ENCODE data around the gene NR1H2. TPM values are rescaled to one million over a fixed set of nuclear protein-coding genes. Genes with fewer than 3 reads are reported as not detected.

The NR1H2 gene
- total and polyA plus RNA-seq, 5 donors from 2014 or later = 60.3 to 213 (median 74.9) TPM

- Histone ChIP-seq H3K27ac (ENCODE audit: insufficient read depth, low read length, poor library complexity, severe bottlenecking) (no peak overlapping the region), H3K4me3 (ENCODE audit: low read depth, low read length) (no peak overlapping the region), H3K4me1 (ENCODE audit: control insufficient read depth, insufficient read depth, low read length, poor library complexity, severe bottlenecking) (no peaks in the 10 kb centered on the region), H3K9me3 (ENCODE audit: control insufficient read depth in 2 of 2, low read length in 2 of 2) (no peaks in the 10 kb centered on the region), H3K36me3 (ENCODE audit: control insufficient read depth, insufficient read depth, low read length) (peaks cover 4% of the 10 kb centered on the region), H3K27me3 (ENCODE audit: control insufficient read depth, insufficient read depth, low read length) (no peaks in the 10 kb centered on the region)
- peaks cover 0 to 2% (median 0%) of the 10 kb centered on the region in 4 donors for H3K4me1 Mint-ChIP-seq
- no peaks in the 10 kb centered on the region for H3K27me3 Mint-ChIP-seq
- H3K36me3 Mint-ChIP-seq = peaks cover 17% of the 10 kb centered on the region
- H3K4me3 Mint-ChIP-seq = no peak overlapping the region
- H3K9me3 Mint-ChIP-seq = no peaks in the 10 kb centered on the region
- no peak for DNase-seq
- no peak for ATAC-seq (ENCODE audit: low read depth in 2 of 2)
- no peak overlapping the region for H3K27ac Mint-ChIP-seq
Measured at GRCh38 chr19:50401605-50402450, 25.6 kb downstream of the NR1H2 start.

DNA sequence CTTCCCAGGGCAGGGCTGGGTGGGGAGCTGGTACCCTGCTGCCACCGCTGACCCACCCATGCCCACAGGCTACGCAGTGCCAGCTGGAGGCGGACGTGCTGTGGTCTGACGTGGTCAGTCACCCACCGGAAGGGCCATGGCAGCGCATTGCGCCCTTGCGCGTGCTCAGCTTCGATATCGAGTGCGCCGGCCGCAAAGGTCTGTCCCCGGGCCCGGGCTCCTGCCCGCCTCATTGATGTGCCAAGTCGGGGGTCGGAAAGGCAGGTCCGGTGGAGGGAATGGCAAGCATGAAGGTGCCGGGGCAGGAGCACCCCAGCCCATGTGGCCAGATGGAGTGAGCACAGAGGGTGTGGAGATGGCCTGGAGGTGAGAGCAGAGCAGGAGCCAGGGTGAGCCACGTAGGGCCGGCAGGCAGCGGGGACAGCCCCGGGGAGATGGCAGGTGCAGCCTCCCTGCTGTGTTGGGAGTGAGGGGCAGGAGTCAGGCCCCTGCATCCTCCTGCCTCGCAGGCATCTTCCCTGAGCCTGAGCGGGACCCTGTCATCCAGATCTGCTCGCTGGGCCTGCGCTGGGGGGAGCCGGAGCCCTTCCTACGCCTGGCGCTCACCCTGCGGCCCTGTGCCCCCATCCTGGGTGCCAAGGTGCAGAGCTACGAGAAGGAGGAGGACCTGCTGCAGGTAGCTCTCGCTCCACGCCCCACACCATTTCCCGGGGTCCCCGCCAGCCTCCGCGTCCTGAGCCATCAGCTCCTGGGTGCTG, 26.5 kb downstream of the NR1H2 start:
- no peak overlapping the region for H3K4me3 ChIP-seq (ENCODE audit: low read depth, low read length)
- Mint-ChIP-seq H3K27ac (no peak overlapping the region), H3K9me3 (no peaks in the 10 kb centered on the region), H3K27me3 (no peaks in the 10 kb centered on the region), H3K4me3 (no peak overlapping the region), H3K4me1 (peaks cover 0 to 2% (median 0%) of the 10 kb centered on the region in 4 donors), H3K36me3 (peaks cover 15% of the 10 kb centered on the region)
- no peaks in the 10 kb centered on the region for H3K4me1 ChIP-seq (ENCODE audit: control insufficient read depth, insufficient read depth, low read length, poor library complexity, severe bottlenecking)
- peaks cover 4% of the 10 kb centered on the region for H3K36me3 ChIP-seq (ENCODE audit: control insufficient read depth, insufficient read depth, low read length)
- no peaks in the 10 kb centered on the region for H3K9me3 ChIP-seq (ENCODE audit: control insufficient read depth in 2 of 2, low read length in 2 of 2)
- ATAC-seq (ENCODE audit: low read depth in 2 of 2) (no peak), DNase-seq (no peak)
- no peak overlapping the region for H3K27ac ChIP-seq (ENCODE audit: insufficient read depth, low read length, poor library complexity, severe bottlenecking)
- no peaks in the 10 kb centered on the region for H3K27me3 ChIP-seq (ENCODE audit: control insufficient read depth, insufficient read depth, low read length)

DNA sequence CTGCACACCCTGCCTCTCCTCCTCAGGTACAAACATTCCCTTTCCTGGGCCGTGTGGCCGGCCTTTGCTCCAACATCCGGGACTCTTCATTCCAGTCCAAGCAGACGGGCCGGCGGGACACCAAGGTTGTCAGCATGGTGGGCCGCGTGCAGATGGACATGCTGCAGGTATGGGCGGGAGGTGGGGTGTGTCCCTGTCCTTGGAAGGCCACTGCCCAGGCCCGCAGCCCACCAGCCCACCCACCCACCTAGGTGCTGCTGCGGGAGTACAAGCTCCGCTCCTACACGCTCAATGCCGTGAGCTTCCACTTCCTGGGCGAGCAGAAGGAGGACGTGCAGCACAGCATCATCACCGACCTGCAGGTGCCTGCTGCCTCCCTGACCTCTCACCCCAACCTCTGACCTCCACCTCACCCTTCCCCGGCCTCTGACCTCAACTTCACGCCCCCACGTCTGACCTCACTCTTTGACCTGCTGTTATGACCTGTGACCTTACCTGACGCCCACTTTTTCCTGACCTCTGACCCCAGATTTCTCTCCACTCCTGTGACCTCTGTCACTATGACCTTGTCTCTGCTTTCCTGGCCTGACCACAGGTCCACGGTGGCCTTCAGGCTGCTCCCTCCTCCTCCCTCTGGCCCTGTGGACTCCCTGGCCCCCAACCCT, 30.0 kb downstream of the NR1H2 start:
- Histone ChIP-seq H3K36me3 (ENCODE audit: control insufficient read depth, insufficient read depth, low read length) (peaks cover 4% of the 10 kb centered on the region), H3K4me1 (ENCODE audit: control insufficient read depth, insufficient read depth, low read length, poor library complexity, severe bottlenecking) (no peaks in the 10 kb centered on the region), H3K27ac (ENCODE audit: insufficient read depth, low read length, poor library complexity, severe bottlenecking) (no peak overlapping the region), H3K9me3 (ENCODE audit: control insufficient read depth in 2 of 2, low read length in 2 of 2) (no peaks in the 10 kb centered on the region), H3K27me3 (ENCODE audit: control insufficient read depth, insufficient read depth, low read length) (no peaks in the 10 kb centered on the region), H3K4me3 (ENCODE audit: low read depth, low read length) (no peak overlapping the region)
- Mint-ChIP-seq H3K27me3 (no peaks in the 10 kb centered on the region), H3K9me3 (no peaks in the 10 kb centered on the region), H3K27ac (peak overlapping the region in 1 of 3 donors; percentile 91), H3K36me3 (peaks cover 12% of the 10 kb centered on the region), H3K4me3 (no peak overlapping the region), H3K4me1 (peaks cover 0 to 2% (median 0%) of the 10 kb centered on the region in 4 donors)
- ATAC-seq (ENCODE audit: low read depth in 2 of 2) (peak in 1 of 2 donors; percentile 28), DNase-seq (no peak)

DNA sequence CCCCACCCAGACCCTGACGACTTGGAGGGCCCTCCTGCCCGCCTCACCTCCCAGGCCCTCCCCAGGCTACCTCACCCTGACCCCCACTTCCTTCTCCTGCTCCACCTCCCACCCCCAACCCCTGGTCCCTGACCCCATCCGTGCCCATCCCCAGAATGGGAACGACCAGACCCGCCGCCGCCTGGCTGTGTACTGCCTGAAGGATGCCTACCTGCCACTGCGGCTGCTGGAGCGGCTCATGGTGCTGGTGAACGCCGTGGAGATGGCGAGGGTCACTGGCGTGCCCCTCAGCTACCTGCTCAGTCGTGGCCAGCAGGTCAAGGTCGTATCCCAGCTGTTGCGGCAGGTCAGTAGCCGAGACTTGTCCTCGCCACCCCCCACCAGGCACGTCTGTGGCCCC, 30.6 kb downstream of the NR1H2 start:
- H3K27ac Mint-ChIP-seq = peak overlapping the region in 1 of 3 donors; percentile 91
- no peak overlapping the region for H3K27ac ChIP-seq (ENCODE audit: insufficient read depth, low read length, poor library complexity, severe bottlenecking)
- H3K4me3 Mint-ChIP-seq = no peak overlapping the region
- H3K9me3 ChIP-seq (ENCODE audit: control insufficient read depth in 2 of 2, low read length in 2 of 2) = no peaks in the 10 kb centered on the region
- peaks cover 0 to 2% (median 0%) of the 10 kb centered on the region in 4 donors for H3K4me1 Mint-ChIP-seq
- peaks cover 12% of the 10 kb centered on the region for H3K36me3 Mint-ChIP-seq
- no peaks in the 10 kb centered on the region for H3K27me3 ChIP-seq (ENCODE audit: control insufficient read depth, insufficient read depth, low read length)
- ATAC-seq (ENCODE audit: low read depth in 2 of 2) = no peak
- DNase-seq = no peak
- H3K9me3 Mint-ChIP-seq = no peaks in the 10 kb centered on the region
- peaks cover 4% of the 10 kb centered on the region for H3K36me3 ChIP-seq (ENCODE audit: control insufficient read depth, insufficient read depth, low read length)
- H3K27me3 Mint-ChIP-seq = no peaks in the 10 kb centered on the region
- no peak overlapping the region for H3K4me3 ChIP-seq (ENCODE audit: low read depth, low read length)
- no peaks in the 10 kb centered on the region for H3K4me1 ChIP-seq (ENCODE audit: control insufficient read depth, insufficient read depth, low read length, poor library complexity, severe bottlenecking)

DNA sequence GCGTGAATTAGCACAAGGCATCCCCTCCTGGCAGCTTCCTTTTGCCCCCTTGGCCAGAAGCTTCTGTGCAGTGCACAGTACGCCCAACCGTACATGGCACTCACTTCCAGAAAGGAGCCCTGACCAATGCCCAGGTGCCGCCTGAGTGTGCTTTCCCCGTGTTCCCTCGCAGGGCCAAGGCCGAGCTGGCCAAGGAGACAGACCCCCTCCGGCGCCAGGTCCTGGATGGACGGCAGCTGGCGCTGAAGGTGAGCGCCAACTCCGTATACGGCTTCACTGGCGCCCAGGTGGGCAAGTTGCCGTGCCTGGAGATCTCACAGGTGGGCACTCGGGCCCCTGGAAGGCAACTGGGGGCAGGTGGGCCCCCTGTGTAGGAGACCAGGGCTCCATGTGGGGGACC, 33.1 kb downstream of the NR1H2 start:
- H3K4me3 ChIP-seq (ENCODE audit: low read depth, low read length) = no peak overlapping the region
- no peak overlapping the region for H3K27ac Mint-ChIP-seq
- H3K4me1 ChIP-seq (ENCODE audit: control insufficient read depth, insufficient read depth, low read length, poor library complexity, severe bottlenecking) = no peaks in the 10 kb centered on the region
- H3K27me3 Mint-ChIP-seq = no peaks in the 10 kb centered on the region
- H3K4me1 Mint-ChIP-seq = peaks cover 0 to 2% (median 0%) of the 10 kb centered on the region in 4 donors
- no peaks in the 10 kb centered on the region for H3K36me3 ChIP-seq (ENCODE audit: control insufficient read depth, insufficient read depth, low read length)
- H3K36me3 Mint-ChIP-seq = peaks cover 4% of the 10 kb centered on the region
- DNase-seq (no peak), ATAC-seq (ENCODE audit: low read depth in 2 of 2) (no peak)
- H3K4me3 Mint-ChIP-seq = no peak overlapping the region
- H3K9me3 ChIP-seq (ENCODE audit: control insufficient read depth in 2 of 2, low read length in 2 of 2) = no peaks in the 10 kb centered on the region
- H3K27ac ChIP-seq (ENCODE audit: insufficient read depth, low read length, poor library complexity, severe bottlenecking) = no peak overlapping the region
- no peaks in the 10 kb centered on the region for H3K9me3 Mint-ChIP-seq
- H3K27me3 ChIP-seq (ENCODE audit: control insufficient read depth, insufficient read depth, low read length) = no peaks in the 10 kb centered on the region

- no peaks in the 10 kb centered on the region for H3K9me3 ChIP-seq (ENCODE audit: control insufficient read depth in 2 of 2, low read length in 2 of 2)
- no peaks in the 10 kb centered on the region for H3K27me3 Mint-ChIP-seq
- H3K9me3 Mint-ChIP-seq = no peaks in the 10 kb centered on the region
- peaks cover 4% of the 10 kb centered on the region for H3K36me3 Mint-ChIP-seq
- H3K36me3 ChIP-seq (ENCODE audit: control insufficient read depth, insufficient read depth, low read length) = no peaks in the 10 kb centered on the region
- H3K4me1 Mint-ChIP-seq = peaks cover 0 to 2% (median 0%) of the 10 kb centered on the region in 4 donors
- H3K27me3 ChIP-seq (ENCODE audit: control insufficient read depth, insufficient read depth, low read length) = no peaks in the 10 kb centered on the region
- H3K27ac Mint-ChIP-seq = no peak overlapping the region
- DNase-seq (no peak), ATAC-seq (ENCODE audit: low read depth in 2 of 2) (no peak)
- H3K4me3 ChIP-seq (ENCODE audit: low read depth, low read length) = no peak overlapping the region
- peaks cover 5% of the 10 kb centered on the region for H3K4me1 ChIP-seq (ENCODE audit: control insufficient read depth, insufficient read depth, low read length, poor library complexity, severe bottlenecking)
- H3K27ac ChIP-seq (ENCODE audit: insufficient read depth, low read length, poor library complexity, severe bottlenecking) = no peak overlapping the region
- no peak overlapping the region for H3K4me3 Mint-ChIP-seq
Measured at GRCh38 chr19:50410109-50410508, 33.9 kb downstream of the NR1H2 start.

DNA sequence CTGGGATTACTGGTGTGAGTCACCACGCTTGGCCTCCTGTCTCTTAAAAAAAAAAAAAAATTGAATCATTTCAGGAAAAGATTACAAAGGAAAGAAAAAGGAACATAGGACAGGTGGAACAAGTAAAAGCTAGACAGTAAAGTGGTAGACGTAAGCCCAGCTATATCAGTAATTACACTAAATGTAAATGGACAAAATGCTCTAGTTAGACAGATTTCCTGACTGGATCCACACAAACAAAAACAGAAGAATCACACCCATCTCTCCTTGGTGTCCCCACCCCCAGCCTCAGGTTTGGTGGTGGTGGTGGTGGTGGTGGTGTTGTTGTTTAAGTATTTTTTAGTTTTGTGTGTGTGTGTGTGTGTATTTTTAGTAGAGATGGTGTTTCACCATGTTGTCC, 36.2 kb downstream of the NR1H2 start:
- H3K36me3 Mint-ChIP-seq = no peaks in the 10 kb centered on the region
- no peak for DNase-seq
- H3K4me3 ChIP-seq (ENCODE audit: low read depth, low read length) = no peak overlapping the region
- ATAC-seq (ENCODE audit: low read depth in 2 of 2) = no peak
- H3K27ac ChIP-seq (ENCODE audit: insufficient read depth, low read length, poor library complexity, severe bottlenecking) = no peak overlapping the region
- no peak overlapping the region for H3K4me3 Mint-ChIP-seq
- peaks cover 5% of the 10 kb centered on the region for H3K4me1 ChIP-seq (ENCODE audit: control insufficient read depth, insufficient read depth, low read length, poor library complexity, severe bottlenecking)
- no peaks in the 10 kb centered on the region for H3K27me3 Mint-ChIP-seq
- H3K27me3 ChIP-seq (ENCODE audit: control insufficient read depth, insufficient read depth, low read length) = no peaks in the 10 kb centered on the region
- H3K4me1 Mint-ChIP-seq = no peaks in the 10 kb centered on the region
- H3K36me3 ChIP-seq (ENCODE audit: control insufficient read depth, insufficient read depth, low read length) = no peaks in the 10 kb centered on the region
- H3K9me3 ChIP-seq (ENCODE audit: control insufficient read depth in 2 of 2, low read length in 2 of 2) = no peaks in the 10 kb centered on the region
- no peaks in the 10 kb centered on the region for H3K9me3 Mint-ChIP-seq
- H3K27ac Mint-ChIP-seq = no peak overlapping the region

Data from CD4-positive, CD25-positive, alpha-beta regulatory T cell (primary cell).